Measurements from ENCODE around the gene TCFL5.
A peak's percentile ranks its signal among the peaks of the same experiment; 100 is the strongest.

Gene TCFL5

GRCh38 chr20:62860924-62861691 lies 514 bp downstream of the TCFL5 start:
- Mint-ChIP-seq H3K4me1 (peaks cover 33% of the 10 kb centered on the region), H3K9me3 (peaks cover 34% of the 10 kb centered on the region), H3K36me3 (ENCODE audit: low read depth) (peaks cover 14% of the 10 kb centered on the region), H3K27ac (no peak overlapping the region), H3K4me3 (no peak overlapping the region), H3K27me3 (ENCODE audit: low read depth, poor library complexity) (peaks cover 35% of the 10 kb centered on the region)
- TF ChIP-seq, protein P1, sequence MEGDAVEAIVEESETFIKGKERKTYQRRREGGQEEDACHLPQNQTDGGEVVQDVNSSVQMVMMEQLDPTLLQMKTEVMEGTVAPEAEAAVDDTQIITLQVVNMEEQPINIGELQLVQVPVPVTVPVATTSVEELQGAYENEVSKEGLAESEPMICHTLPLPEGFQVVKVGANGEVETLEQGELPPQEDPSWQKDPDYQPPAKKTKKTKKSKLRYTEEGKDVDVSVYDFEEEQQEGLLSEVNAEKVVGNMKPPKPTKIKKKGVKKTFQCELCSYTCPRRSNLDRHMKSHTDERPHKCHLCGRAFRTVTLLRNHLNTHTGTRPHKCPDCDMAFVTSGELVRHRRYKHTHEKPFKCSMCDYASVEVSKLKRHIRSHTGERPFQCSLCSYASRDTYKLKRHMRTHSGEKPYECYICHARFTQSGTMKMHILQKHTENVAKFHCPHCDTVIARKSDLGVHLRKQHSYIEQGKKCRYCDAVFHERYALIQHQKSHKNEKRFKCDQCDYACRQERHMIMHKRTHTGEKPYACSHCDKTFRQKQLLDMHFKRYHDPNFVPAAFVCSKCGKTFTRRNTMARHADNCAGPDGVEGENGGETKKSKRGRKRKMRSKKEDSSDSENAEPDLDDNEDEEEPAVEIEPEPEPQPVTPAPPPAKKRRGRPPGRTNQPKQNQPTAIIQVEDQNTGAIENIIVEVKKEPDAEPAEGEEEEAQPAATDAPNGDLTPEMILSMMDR (IDR thresholded peaks at IDR 0.05) = no peak
- DNase-seq = no peak

- TF ChIP-seq, protein P1 (IDR thresholded peaks at IDR 0.05) = no peak
- Mint-ChIP-seq H3K36me3 (ENCODE audit: low read depth) (peaks cover 14% of the 10 kb centered on the region), H3K4me3 (peak overlapping the region; percentile 80), H3K4me1 (peaks cover 33% of the 10 kb centered on the region), H3K27me3 (ENCODE audit: low read depth, poor library complexity) (peaks cover 28% of the 10 kb centered on the region), H3K27ac (no peak overlapping the region), H3K9me3 (peaks cover 28% of the 10 kb centered on the region)
- DNase-seq = no peak
These were observed 1.2 kb downstream of the TCFL5 start for GRCh38 chr20:62860391-62860923.

GRCh38 chr20:62859721-62860120 lies 1.9 kb downstream of the TCFL5 start:
- TF ChIP-seq, protein P1 (IDR thresholded peaks at IDR 0.05) = no peak
- Mint-ChIP-seq H3K27me3 (ENCODE audit: low read depth, poor library complexity) (peaks cover 28% of the 10 kb centered on the region), H3K27ac (no peak overlapping the region), H3K9me3 (peaks cover 21% of the 10 kb centered on the region), H3K4me1 (peaks cover 33% of the 10 kb centered on the region), H3K4me3 (peak overlapping the region; percentile 80), H3K36me3 (ENCODE audit: low read depth) (peaks cover 20% of the 10 kb centered on the region)
- no peak for DNase-seq

DNA sequence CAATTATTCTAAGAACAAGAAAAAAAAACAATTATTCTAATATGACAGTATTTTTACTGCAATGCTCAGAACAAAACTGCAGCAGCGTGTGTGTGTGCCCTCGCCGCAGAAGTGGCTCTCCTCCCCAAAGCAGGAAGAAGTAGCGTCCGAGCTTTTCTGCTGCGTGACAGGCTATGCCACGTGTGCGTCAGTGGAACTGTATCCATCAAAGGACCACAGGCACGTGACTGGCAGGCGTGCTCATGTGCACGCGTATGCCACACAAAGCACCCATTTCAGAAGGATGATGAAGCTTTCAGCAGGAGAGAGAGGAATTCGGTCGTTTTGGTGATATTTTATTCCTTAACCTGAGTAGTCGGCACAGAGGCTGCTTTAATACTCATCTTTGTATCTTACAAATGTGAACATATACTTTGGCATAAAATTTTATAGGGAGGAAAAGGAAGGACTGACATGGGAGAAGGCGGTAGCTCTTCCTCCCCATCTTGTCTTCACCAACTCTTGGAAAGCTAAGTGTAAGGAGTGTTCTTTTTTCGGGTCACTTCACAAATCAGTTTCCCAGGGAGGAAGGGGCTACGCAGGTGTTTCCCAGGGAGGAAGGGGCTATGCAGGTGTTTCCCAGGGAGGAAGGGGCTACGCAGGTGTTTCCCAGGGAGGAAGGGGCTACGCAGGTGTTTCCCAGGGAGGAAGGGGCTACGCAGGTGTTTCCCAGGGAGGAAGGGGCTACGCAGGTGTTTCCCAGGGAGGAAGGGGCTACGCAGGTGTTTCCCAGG lies 3.4 kb downstream of the TCFL5 start:
- Mint-ChIP-seq H3K27ac (no peak overlapping the region), H3K27me3 (ENCODE audit: low read depth, poor library complexity) (peaks cover 28% of the 10 kb centered on the region), H3K9me3 (peaks cover 7% of the 10 kb centered on the region), H3K4me1 (peaks cover 33% of the 10 kb centered on the region), H3K4me3 (no peak overlapping the region), H3K36me3 (ENCODE audit: low read depth) (peaks cover 31% of the 10 kb centered on the region)
- no peak for DNase-seq
- TF ChIP-seq, protein P1 (IDR thresholded peaks at IDR 0.05) = no peak

DNA sequence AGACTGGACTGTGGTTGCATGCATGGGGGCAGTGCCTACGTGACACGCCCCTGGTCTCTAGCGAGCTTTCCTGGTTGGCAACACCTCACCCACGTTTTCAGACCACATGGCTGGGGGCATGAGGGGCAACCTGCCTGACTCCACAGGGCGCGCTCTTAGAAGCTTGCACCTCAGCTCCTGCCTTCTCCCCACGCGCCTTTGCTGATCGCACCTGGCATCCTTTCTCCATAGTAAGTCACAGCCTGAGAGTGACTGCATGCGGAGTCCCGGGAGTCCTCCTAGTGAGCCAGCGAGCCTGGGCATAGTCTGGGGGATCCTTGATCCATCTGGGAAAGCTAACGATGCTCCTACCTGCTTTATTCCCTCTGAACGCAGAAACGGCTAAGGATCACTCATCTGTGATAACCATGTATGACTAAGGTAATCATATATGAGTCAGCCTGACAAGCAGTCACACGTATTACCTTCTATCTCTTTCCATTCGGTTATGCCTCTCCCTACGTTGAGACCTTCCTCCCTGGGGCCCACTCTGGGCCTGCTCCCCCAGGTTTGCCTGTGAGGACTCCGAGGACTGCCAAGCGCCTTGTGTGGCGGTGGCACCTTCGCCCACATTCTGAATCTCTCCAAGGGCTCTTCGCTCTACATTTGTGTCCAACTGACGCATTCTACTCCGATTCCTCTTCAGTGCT lies 4.5 kb downstream of the TCFL5 start:
- peaks cover 24% of the 10 kb centered on the region for H3K4me1 Mint-ChIP-seq
- H3K4me3 Mint-ChIP-seq = no peak overlapping the region
- DNase-seq = no peak
- peaks cover 35% of the 10 kb centered on the region for H3K36me3 Mint-ChIP-seq (ENCODE audit: low read depth)
- no peak overlapping the region for H3K27ac Mint-ChIP-seq
- no peaks in the 10 kb centered on the region for H3K9me3 Mint-ChIP-seq
- TF ChIP-seq, protein P1 (IDR thresholded peaks at IDR 0.05) = no peak
- H3K27me3 Mint-ChIP-seq (ENCODE audit: low read depth, poor library complexity) = peaks cover 25% of the 10 kb centered on the region

All from nephron progenitor cell (in vitro differentiated cells).